Left cardiac atrium (tissue), 4 donors: ENCODE measurements around the gene DTX3. TPM values are rescaled to one million over a fixed set of nuclear protein-coding genes. Genes with fewer than 3 reads are reported as not detected.
"Not testable (repeated sequence)": the region's sequence is repeated elsewhere in the genome, so short reads cannot be mapped to it uniquely, and the experiment has no call there.

Experiments
- ATAC-seq, 2 donors: fragments of 200-7000 bp; cut with Tn5 transposase; one replicate each; pipeline ENCODE4 v1.9.1; 2020; ENCODE audit warnings: mild to moderate bottlenecking in 2 of 2, moderate library complexity in 2 of 2
- DNase-seq: peaks from one replicate; pipeline ENCODE4 v3.0.0-alpha.2; 2020
- intact Hi-C, 2 donors: fragments of 100-400 bp; cut with DNase I; formaldehyde crosslinking; loops; one replicate each; pipeline versions ENCODE4 v1.14.1 to v1.15.1; 2022 to 2023
- total RNA-seq, 2 donors: library from RNA; stranded (reverse); fragmentation: NEBNext Ultra II Directional; extraction: Animal tissue kit (Norgen Biotek cat#: 25700); gene quantifications; one replicate each; pipeline ENCODE4 v1.2.1, GENCODE V29; 2021
- donor health status: DM: no; HTN: yes; CAD: no.
- donor health status: DM: no; HTN: yes; CAD: no; lungs with severe emphysema.
- donor health status: DM: yes; HTN: yes; CAD: no.
- donor health status: Dilated cardiomyopathy.

The DTX3 gene
- total RNA-seq, 2 donors from 2014 or later, result 24.5 to 25.3 TPM

DNA sequence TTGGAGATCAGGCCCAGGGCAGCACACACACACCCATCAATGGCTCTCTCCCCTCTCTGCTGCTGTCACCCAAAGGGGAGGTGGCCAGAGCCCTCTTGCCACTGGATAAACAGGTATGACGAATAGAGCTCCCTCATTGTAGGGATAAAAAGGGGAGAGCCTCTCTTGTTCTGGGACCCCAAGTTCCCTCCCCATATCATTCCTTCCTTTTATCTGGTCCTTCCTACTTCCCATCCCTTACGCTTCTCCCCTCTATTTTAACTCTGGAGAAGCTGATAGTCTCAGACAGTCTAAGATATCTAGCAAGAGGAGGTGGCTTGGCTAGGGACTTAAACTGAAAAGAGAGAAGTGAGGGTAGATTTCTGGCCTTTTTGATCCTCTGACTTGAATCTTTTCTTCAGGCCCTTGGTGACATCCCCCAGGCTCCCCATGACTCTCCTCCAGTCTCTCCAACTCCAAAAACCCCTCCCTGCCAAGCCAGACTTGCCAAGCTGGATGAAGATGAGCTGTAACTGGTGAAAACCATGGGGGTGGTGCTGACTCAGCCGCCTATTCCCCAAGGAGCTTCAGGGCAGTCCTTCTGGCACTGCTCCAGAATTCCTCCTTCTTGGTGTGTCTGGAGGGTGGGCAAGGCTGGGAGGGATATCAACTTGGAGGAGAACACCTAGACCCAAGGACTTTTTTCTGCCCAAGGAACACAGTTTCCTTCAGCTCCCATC is 11.9 kb downstream of the DTX3 start:
- no peak for ATAC-seq
- no peak for DNase-seq
- intact Hi-C loops, result no loop called here

DNA sequence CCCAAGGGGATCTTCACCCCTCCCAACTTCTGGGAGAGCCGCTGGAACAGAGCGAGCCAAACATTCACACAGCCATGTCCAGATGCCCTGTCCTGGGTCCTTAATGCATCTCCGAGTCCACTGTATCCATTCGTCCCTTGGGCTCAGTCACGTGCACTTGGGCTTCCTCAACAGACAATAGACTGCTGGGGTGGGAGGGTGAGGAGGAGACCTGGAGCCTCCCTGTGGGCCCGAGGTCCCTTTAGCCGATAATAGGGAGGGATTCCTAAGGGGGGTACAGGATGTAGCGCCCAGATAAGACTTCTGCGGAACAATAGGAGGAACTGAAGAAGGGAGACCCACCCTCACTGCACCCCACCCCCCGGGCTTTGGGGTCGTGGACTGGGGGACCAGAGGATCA is 13.3 kb downstream of the DTX3 start:
- intact Hi-C loops, result no loop called here
- no peak for DNase-seq
- ATAC-seq, result peak in 1 of 2 donors; percentile 14

DNA sequence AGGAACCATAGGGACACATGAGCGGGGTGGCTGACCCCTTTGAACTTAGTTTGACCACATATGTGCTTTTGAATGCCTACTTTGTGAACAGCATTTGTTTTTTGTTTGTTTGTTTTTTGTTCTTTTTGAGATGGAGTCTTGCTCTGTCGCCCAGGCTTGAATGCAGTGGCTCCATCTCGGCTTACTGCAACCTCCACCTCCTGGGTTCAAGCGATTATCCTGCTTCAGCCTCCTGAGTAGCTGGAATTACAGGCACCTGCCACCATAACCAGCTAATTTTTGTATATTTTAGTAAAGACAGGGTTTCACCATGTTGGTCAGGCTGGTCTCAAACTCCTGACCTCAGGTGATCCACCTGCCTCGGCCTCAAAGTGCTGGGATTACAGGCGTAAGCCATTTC is 13.8 kb downstream of the DTX3 start:
- intact Hi-C loops, ATAC-seq, DNase-seq: not testable (repeated sequence)

DNA sequence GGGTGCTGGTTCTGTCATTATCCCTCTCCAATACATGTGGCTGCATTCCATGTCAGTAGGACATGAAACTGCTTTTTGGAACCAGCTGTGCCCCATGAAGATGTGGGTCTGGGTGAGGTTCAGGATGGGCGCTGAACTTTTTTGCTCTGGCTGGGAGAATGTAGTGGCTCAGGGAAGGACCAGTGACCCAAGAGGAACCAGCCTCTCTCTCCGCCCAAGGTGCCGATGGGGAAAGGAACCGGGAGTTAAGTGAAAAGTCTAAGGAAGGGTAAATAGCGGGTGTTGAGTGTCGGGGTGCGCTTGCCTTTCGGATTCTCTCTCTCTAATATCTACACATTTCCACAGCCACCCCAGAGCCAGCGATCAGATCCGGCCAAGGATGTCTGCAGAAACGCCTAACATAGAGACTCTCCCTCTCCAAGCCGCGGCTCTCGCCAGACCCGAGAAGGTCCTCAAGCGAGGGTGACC is 14.4 kb downstream of the DTX3 start:
- DNase-seq (no peak), ATAC-seq (no peak)
- intact Hi-C loops, result no loop called here

DNA sequence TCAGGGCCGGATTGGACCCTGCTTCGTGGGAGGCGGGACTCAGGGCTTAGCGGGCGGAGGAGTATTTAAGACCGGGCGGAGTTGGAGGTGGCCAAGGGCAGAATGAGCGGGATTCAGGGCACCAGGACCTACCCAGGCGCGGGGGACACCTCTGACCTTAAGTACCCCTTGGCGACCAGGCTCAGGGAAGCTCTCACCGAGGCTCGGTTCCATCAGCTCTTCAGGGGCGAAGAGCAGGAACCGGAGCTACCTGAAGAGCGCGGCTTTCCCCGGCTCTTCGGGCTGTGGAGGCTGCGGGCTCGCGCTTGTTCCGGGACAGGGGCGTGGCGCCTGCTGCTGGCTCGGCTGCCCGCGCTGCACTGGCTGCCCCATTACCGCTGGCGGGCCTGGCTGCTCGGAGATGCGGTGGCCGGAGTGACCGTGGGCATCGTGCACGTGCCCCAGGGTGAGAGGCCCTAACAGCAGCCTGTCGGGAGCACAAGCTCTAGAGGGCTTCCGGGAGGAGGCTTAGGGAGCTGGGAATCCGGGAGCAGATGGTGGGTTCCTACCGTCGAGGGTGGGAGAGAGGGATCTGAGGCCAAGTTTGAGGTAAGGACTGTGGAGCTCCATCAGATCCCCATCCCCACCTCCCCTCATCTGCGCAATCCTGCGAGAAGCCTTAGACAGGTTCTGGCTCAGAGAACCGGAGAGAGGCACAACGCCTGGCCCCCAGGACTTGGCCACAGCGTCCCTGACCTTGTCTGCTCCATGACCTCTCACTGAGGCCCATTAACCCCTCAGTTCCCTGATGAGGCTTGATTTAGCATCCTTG is 15.0 kb downstream of the DTX3 start:
- intact Hi-C loops, result loop anchor here in 1 of 2 donors (2.0 kb wide), 1 partner anchor 37 kb away; no protein-coding TSS in a partner anchor
- ATAC-seq (peak in 1 of 2 donors; percentile 21), DNase-seq (no peak)

DNA sequence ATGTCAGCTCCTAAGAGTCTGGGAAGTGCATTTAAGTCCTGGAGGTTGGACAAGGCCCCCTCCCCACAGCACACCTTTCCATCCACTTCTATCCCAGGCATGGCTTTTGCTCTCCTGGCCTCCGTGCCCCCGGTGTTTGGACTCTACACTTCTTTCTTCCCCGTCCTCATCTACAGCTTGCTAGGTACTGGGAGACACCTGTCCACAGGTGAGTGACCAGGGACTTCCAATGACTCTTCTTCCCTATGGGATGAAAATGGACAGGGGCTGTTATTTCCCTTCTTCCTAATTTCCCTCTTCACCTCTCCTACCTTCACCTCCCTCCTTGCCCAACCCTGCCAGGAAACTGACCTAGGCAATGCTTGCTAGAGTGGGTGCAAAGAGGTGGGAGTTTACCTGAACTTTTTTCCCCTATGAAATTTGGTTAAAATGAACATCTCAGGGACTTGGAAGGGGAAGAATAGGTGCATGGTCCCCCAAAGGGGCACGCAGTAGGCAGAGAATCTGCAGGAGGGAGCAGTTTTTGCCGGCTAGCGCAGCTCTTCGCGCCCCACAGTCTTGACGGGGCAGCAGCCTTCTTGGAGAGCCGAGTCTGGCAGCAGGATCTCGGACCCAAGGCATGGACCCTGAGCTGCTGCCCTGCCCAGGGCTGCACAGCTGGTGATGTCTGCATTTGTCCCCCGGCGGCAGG is 15.8 kb downstream of the DTX3 start:
- intact Hi-C loops, result loop anchor here in 1 of 2 donors (2.0 kb wide), 1 partner anchor 38 kb away; no protein-coding TSS in a partner anchor
- ATAC-seq, result no peak
- DNase-seq, result no peak

DNA sequence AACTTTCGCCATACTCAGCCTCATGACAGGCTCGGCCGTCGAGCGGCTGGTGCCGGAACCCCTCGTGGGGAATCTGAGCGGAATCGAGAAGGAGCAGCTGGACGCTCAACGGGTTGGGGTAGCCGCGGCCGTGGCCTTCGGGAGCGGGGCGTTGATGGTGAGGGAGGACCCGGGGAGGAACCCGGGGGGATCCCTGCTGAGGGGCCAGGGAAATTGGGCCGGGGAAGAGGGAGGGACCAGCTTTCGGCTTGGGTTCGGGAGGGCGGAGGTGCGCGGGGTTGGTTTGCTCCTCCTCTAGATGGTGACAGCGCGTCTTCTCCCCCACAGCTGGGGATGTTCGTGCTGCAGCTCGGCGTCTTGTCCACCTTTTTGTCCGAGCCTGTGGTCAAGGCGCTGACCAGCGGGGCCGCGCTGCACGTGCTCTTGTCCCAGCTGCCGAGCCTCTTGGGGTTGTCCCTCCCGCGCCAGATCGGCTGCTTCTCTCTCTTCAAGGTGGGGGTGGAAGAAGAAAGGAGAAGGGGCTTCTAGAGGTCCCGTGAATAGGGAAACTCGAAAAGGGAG is 16.4 kb downstream of the DTX3 start:
- ATAC-seq (peak; percentile 14 to 20), DNase-seq (peak; percentile 42)
- intact Hi-C loops, result loop anchor here in 1 of 2 donors (2.0 kb wide), 1 partner anchor 38 kb away; no protein-coding TSS in a partner anchor

DNA sequence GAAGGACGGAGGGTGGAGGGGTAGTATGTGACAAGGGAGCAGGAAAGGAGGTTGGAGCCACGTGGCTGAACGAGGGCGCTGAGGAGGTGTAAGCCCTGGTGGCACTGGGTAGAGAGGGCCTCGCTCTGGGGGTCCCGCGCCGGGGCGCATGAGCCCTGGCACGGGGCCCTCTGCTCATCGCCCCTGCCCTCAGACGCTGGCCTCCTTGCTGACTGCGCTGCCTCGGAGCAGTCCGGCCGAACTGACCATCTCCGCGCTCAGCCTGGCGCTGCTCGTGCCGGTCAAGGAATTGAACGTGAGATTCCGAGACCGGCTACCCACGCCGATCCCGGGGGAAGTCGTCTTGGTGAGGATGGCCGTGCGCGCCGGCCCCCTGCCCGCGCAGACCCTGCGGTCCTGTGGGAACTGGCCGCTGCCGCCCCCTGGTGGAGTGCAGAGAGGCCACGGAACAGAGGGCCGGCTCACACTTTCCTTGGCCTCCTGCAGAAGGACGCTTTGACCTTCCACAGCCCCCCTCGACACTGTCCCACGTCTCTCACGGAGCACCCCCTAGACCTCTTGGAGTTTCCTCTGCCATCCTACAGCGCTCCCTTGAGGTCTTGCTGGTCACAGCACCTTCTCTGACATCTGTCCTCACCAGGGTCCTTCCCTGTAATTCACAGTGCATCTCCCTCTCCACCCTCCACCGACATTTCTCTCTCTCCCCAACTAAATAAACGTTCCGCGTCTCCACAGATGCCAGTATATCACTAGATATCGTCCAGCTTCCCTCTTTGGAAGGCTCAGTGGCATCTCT is 17.1 kb downstream of the DTX3 start:
- DNase-seq (peak; percentile 76), ATAC-seq (peak; percentile 83)
- intact Hi-C loops, result loop anchor here (2.0 kb wide), 1 partner anchor 39 kb away; no protein-coding TSS in a partner anchor

DNA sequence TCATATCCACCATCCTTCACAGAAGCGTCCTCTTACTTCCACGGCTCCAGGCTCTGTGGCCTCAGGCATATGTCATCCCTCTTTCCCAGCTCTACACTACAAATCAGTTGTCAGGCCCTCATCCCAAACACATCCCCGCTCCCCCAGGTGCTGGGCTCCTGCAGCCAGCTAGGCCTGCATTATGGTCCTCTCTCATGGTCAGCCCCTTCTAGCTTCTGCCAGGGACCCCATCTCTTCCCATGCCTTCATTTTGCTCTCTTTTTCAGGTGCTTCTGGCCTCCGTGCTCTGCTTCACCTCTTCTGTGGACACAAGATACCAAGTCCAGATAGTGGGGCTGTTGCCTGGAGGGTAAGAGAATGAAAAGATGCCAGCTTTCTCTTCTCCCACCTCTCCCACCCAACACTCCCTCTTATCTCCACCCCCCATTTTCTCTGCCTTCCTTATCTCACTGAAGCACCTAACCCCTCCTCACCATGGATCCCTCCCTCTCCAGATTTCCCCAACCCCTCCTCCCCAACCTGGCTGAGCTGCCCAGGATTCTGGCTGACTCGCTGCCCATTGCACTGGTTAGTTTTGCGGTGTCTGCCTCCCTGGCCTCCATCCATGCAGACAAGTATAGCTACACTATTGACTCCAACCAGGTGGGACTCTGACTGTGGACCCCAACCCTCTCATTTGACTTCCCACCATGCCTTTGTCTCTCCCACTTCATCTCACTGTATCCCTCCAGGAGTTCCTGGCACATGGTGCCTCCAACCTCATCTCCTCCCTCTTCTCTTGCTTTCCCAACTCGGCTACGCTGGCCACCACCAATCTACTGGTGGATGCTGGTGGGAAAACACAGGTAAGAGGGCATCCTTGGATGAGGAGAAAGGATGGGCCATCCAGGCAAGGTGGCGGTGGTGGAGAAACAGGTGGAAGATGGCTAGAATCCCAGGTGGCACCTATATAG is 17.9 kb downstream of the DTX3 start:
- intact Hi-C loops, result loop anchor here in 1 of 2 donors (2.0 kb wide), 1 partner anchor 40 kb away; no protein-coding TSS in a partner anchor
- ATAC-seq, result no peak
- DNase-seq, result no peak

DNA sequence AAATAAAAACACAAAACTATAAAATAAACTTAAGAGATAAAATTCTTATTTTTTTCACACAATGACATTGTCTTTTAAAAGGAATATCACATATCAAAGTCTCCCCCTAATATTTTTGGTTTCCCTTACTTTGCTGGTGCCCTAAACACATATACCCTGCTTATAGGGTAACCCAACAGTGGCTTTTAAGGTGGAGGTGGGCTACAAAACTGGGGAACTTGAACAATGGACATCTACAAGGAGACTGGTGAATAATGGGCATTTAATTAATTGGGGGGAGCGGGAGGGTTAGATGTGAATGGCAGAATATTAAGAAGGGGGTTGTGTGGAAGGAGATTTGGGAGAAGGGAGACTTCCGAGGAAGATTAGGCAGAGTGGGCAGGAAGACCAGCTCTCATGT is 18.8 kb downstream of the DTX3 start:
- DNase-seq, result no peak
- intact Hi-C loops, result loop anchor here in 1 of 2 donors (2.0 kb wide), 1 partner anchor 41 kb away; no protein-coding TSS in a partner anchor
- no peak for ATAC-seq

DNA sequence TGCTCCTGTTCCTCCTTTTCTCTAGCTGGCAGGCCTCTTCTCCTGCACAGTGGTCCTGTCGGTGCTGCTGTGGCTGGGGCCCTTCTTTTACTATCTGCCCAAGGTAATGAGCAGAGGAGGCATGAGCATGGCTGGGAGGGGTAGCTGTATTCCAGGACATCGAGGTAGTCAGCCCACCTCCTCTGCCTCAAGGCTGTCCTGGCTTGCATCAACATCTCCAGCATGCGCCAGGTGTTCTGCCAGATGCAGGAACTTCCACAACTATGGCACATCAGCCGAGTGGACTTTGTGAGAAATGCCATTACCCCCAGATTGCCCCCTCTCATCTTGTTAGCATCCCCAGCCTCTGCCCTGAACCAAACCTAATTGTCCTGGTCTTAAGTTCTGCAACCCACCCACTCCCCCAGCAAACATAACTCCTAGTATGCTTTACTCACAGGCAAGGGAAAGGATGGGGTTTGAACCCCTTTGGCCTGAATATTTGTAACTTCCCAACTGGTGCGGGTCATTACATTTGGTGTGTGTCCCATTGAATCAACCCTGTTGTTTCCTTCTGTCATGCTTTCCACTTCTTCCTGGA is 19.3 kb downstream of the DTX3 start:
- DNase-seq (no peak), ATAC-seq (no peak)
- intact Hi-C loops, result loop anchor here in 1 of 2 donors (2.0 kb wide), 1 partner anchor 41 kb away; no protein-coding TSS in a partner anchor

DNA sequence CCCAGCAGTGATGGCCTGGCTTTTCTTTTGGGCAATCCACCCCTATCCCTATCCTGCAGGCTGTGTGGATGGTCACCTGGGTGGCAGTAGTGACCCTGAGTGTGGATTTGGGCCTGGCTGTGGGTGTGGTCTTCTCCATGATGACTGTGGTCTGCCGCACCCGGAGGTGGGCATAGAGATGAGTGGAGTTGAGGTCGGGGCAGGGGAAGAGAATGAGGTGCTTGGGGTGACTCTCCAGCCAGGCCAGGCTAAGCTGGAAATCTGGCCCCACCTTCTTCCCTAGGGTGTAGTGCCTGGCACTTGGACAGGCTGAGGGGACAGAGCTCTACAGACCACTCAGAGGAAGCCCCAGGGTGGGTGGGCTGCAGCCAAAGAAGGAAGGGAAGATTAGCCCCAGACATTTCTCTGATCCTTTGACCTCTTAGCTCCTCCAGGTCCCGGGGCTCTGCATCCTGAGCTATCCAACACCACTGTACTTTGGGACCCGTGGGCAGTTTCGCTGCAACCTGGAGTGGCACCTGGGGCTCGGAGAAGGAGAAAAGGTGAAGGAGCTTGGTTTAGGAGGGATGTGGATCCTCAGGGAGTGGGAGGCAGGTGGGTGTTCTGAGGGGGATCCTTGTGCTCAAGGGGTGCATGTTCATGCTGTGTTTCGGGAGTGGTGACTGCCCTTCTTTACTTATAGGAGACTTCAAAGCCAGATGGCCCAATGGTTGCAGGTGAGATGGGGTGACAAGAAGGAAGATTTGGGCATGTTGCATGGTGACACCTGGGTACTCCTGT is 20.0 kb downstream of the DTX3 start:
- intact Hi-C loops, result no loop called here
- DNase-seq, result no peak
- ATAC-seq, result no peak

DNA sequence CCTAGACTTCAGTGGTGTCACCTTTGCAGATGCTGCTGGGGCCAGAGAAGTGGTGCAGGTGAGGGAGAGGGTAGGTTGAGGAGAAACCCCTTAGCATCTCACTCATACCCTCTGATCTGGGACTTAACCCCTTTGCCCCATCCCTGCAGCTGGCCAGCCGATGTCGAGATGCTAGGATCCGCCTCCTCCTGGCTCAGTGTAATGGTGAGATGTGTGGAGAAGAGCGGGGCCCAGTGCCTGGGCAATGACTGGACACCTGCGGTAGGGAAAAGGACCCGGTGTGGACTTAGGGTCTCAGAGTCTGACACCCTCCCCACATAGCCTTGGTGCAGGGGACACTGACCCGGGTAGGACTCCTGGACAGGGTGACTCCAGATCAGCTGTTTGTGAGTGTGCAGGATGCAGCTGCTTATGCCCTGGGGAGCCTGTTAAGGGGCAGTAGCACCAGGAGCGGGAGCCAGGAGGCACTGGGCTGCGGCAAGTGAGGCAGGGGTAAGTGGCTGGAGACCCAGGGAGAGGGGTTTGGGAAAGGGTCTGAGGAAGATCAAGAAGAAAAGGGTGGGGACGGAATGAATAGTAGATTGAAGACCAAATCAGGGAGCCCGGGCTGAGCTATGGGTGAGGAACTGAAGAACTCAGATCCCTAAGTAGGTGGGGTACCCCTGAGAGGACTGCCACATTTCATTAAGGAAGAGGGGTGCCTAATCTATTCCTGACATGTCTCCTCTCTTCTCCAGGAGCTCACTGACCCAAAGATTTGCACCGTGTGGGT is 20.8 kb downstream of the DTX3 start:
- DNase-seq, result no peak
- intact Hi-C loops, result no loop called here
- ATAC-seq, result no peak

DNA sequence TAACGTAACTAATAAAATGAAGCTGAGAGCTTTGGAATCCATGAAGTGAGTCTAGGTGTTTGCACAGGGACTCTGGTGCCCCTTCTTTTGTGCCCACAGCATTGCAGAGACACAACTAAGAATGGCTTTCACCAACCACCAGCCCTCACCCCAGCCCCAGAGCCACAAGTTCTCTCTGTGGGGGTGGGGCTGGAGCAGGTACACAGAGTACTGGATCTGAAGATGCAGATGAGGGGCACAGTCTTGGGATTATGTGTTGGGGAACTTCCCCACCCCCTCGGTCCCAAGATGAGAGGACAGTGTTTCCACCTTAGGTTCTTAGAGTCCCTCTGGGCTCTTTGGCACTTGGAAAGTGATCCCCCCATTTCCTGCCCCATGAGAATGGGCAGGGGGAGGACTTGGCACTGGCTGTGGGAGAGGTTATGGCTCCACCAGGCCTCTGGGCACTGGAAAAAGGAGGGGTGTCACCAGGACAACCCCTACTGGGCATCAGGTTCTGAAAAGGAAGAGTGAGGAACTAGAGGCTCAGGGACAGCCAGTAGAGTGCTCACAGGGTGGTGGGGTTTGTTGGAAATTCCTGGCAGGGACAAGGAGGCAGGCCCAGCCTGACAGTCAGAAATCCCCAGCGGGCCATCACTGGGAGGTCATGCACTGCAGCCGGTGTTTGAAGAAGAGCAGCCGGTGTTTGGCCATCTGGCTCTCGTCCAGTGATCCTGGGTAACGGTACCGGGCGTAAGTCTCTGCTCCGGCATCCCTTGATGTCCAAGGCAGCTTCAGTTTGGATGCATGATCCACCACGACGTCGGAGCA is 21.7 kb downstream of the DTX3 start:
- ATAC-seq, result no peak
- no peak for DNase-seq
- intact Hi-C loops, result no loop called here
